Measurements from ENCODE around the gene DNAJC5.
"Not testable (repeated sequence)": the region's sequence is repeated elsewhere in the genome, so short reads cannot be mapped to it uniquely, and the experiment has no call there.

DNAJC5 gene

GRCh38 chr20:63957690-63958441, 62.9 kb downstream of the DNAJC5 start:
- Histone ChIP-seq H3K27ac (peak overlapping the region; percentile 80), H2AFZ (ENCODE audit: low read depth) (peak overlapping the region; percentile 63; the same call in 1 of the 2 replicates)

GRCh38 chr20:63958471-63958870, 63.5 kb downstream of the DNAJC5 start:
- H3K4me3 ChIP-seq (IDR thresholded peaks at IDR 0.05; ENCODE audit: insufficient read depth, low read depth, low read length) = no peak overlapping the region
- H3K36me3 ChIP-seq (ENCODE audit: insufficient read depth) = no peaks in the 10 kb centered on the region; the same call in 1 of the 2 replicates
- H3K79me2 ChIP-seq (ENCODE audit: insufficient read depth, low read depth) = peaks cover 27% of the 10 kb centered on the region
- H3K4me1 ChIP-seq (ENCODE audit: low read depth, poor library complexity, severe bottlenecking) = peaks cover 29% of the 10 kb centered on the region
- TF ChIP-seq CTCF (conservative IDR thresholded peaks at IDR 0.05; ENCODE audit: low read depth, low read length) = no peak
- no peak overlapping the region for H2AFZ ChIP-seq (ENCODE audit: low read depth)
- H3K27me3 ChIP-seq (ENCODE audit: insufficient read depth, low read depth) = no peaks in the 10 kb centered on the region
- H3K27ac ChIP-seq = peak overlapping the region; percentile 80; the same call in 1 of the 2 replicates
- H3K9ac ChIP-seq = no peak overlapping the region
- 0 out of 2 replicates have a peak, but pooled peaks cover 5% of the 10 kb centered on the region for H4K20me1 ChIP-seq (ENCODE audit: insufficient read depth)
- peak overlapping the region; percentile 100; the same call in 1 of the 2 replicates for H3K4me2 ChIP-seq

More at GRCh38 chr20:63957690-63958441, 62.9 kb downstream of the DNAJC5 start:
- Histone ChIP-seq H3K4me2 (peak overlapping the region; percentile 100), H3K36me3 (ENCODE audit: insufficient read depth) (no peaks in the 10 kb centered on the region; the same call in 1 of the 2 replicates), H3K4me3 (IDR thresholded peaks at IDR 0.05; ENCODE audit: insufficient read depth, low read depth, low read length) (no peak overlapping the region), H3K4me1 (ENCODE audit: low read depth, poor library complexity, severe bottlenecking) (peaks cover 34% of the 10 kb centered on the region), H4K20me1 (ENCODE audit: insufficient read depth) (0 out of 2 replicates have a peak, but pooled peaks cover 5% of the 10 kb centered on the region), H3K27me3 (ENCODE audit: insufficient read depth, low read depth) (no peaks in the 10 kb centered on the region), H3K79me2 (ENCODE audit: insufficient read depth, low read depth) (peaks cover 33% of the 10 kb centered on the region), H3K9ac (peak overlapping the region; percentile 69; the same call in 1 of the 2 replicates)
- TF ChIP-seq CTCF (conservative IDR thresholded peaks at IDR 0.05; ENCODE audit: low read depth, low read length) = no peak

DNA sequence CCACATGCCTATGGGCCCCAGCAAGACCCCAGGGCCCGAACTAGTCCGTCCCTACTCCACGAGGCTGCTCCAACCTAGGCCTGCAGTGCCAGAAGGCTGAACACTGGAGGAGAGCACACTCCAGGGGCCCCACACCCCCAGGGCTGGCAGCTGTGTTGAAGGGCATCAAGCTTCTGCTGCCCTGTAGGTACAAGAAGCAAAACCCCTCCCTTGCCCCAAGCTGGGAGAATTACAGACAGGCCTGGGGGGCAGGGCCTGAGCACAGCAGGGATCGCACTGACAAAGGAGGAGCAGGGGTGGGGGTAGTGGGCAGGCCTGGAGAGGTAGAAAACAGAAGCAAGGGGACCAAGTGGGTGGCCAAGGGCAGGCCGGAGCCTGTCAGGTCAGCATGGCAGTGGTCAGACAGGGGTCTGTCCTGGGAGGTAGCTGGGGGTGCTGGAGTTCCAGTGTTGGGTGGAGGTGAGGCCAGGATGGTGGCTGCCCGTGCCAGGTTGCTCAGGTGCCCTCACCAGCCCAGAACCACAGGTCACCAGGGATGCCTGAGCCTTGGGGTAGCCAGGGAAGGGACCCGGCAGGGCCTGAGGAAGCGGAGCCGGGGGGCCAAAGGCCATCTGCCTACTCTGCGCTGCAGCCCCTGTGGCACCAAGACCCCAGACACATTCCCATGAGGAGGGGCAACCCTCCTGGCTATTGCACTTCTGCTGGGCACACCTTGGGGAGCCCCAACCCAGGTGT, 64.2 kb downstream of the DNAJC5 start:
- H4K20me1 ChIP-seq (ENCODE audit: insufficient read depth) = 0 out of 2 replicates have a peak, but pooled peaks cover 2% of the 10 kb centered on the region
- H3K4me2 ChIP-seq = no peak overlapping the region; the same call in 1 of the 2 replicates
- peaks cover 20% of the 10 kb centered on the region for H3K79me2 ChIP-seq (ENCODE audit: insufficient read depth, low read depth)
- no peak overlapping the region for H3K27ac ChIP-seq
- no peaks in the 10 kb centered on the region; the same call in 1 of the 2 replicates for H3K36me3 ChIP-seq (ENCODE audit: insufficient read depth)
- no peak overlapping the region for H3K9ac ChIP-seq
- TF ChIP-seq CTCF (conservative IDR thresholded peaks at IDR 0.05; ENCODE audit: low read depth, low read length) = no peak
- H2AFZ ChIP-seq (ENCODE audit: low read depth) = no peak overlapping the region
- H3K4me1 ChIP-seq (ENCODE audit: low read depth, poor library complexity, severe bottlenecking) = peaks cover 29% of the 10 kb centered on the region
- no peaks in the 10 kb centered on the region for H3K27me3 ChIP-seq (ENCODE audit: insufficient read depth, low read depth)
- H3K4me3 ChIP-seq (IDR thresholded peaks at IDR 0.05; ENCODE audit: insufficient read depth, low read depth, low read length) = no peak overlapping the region

GRCh38 chr20:63959699-63960075, 64.8 kb downstream of the DNAJC5 start:
- H3K27ac ChIP-seq = no peak overlapping the region
- H3K36me3 ChIP-seq (ENCODE audit: insufficient read depth) = no peaks in the 10 kb centered on the region; the same call in 1 of the 2 replicates
- H3K4me3 ChIP-seq (IDR thresholded peaks at IDR 0.05; ENCODE audit: insufficient read depth, low read depth, low read length) = no peak overlapping the region
- H3K27me3 ChIP-seq (ENCODE audit: insufficient read depth, low read depth) = no peaks in the 10 kb centered on the region
- TF ChIP-seq CTCF (conservative IDR thresholded peaks at IDR 0.05; ENCODE audit: low read depth, low read length) = no peak
- peaks cover 27% of the 10 kb centered on the region for H3K4me1 ChIP-seq (ENCODE audit: low read depth, poor library complexity, severe bottlenecking)
- H3K9ac ChIP-seq = no peak overlapping the region
- H2AFZ ChIP-seq (ENCODE audit: low read depth) = no peak overlapping the region
- H3K4me2 ChIP-seq = no peak overlapping the region
- no peaks in the 10 kb centered on the region for H4K20me1 ChIP-seq (ENCODE audit: insufficient read depth)
- H3K79me2 ChIP-seq (ENCODE audit: insufficient read depth, low read depth) = peaks cover 14% of the 10 kb centered on the region

GRCh38 chr20:63960654-63961621, 66.0 kb downstream of the DNAJC5 start:
- H3K9ac ChIP-seq; H2AFZ ChIP-seq (ENCODE audit: low read depth); H3K79me2 ChIP-seq (ENCODE audit: insufficient read depth, low read depth); H3K4me3 ChIP-seq (IDR thresholded peaks at IDR 0.05; ENCODE audit: insufficient read depth, low read depth, low read length); H4K20me1 ChIP-seq (ENCODE audit: insufficient read depth); H3K4me2 ChIP-seq; H3K27ac ChIP-seq; H3K36me3 ChIP-seq (ENCODE audit: insufficient read depth); H3K27me3 ChIP-seq (ENCODE audit: insufficient read depth, low read depth): not testable (repeated sequence)
- H3K4me1 ChIP-seq (ENCODE audit: low read depth, poor library complexity, severe bottlenecking) = peaks cover 21% of the 10 kb centered on the region
